HCT116 (cell line): ENCODE results near the gene ADGRD1. TPM values are rescaled to one million over a fixed set of nuclear protein-coding genes. Genes with fewer than 3 reads are reported as not detected.

Source experiments
- ATAC-seq: fragments of 200-7000 bp; cut with Tn5 transposase; 2 replicates; pipeline ENCODE4 v1.9.1; 2020; ENCODE audit warnings: mild to moderate bottlenecking, moderate library complexity
- BruUV-seq: library from RNA; stranded (reverse); fragments of 400-500 nt; replicated peaks from 2 replicates; lab custom pipeline; 2021; lab: Mats Ljungman, UMichigan
- CTCF ChIA-PET: fragments of 300-600 bp; sonication (Branson Sonifier 250); formaldehyde crosslinking; loops from one replicate; lab custom pipeline; 2021; ENCODE audit warnings: antibody characterized with exemption; lab: Charles Lee
- POLR2A ChIA-PET: fragments of 300-600, 350-600 bp; sonication (Branson Sonifier 250); formaldehyde crosslinking; loops from one replicate; lab custom pipeline; 2021; ENCODE audit warnings: antibody characterized with exemption; lab: Charles Lee
- RAD21 ChIA-PET, 2 experiments: fragments of 300-600 bp; sonication (Branson Sonifier 250); formaldehyde crosslinking; loops; one replicate each; lab custom pipeline; 2023; ENCODE audit warnings: low total read pairs in 2 of 2; ENCODE audit not compliant: uncharacterized antibody in 2 of 2, unreplicated experiment in 2 of 2, low non-redundant PET in 1 of 2; lab: Charles Lee
- DNase-seq: peaks from one replicate; pipeline ENCODE4 v3.0.0-alpha.2; 2010; ENCODE audit warnings: low read depth, low spot score
- H2AFZ ChIP-seq: fragments of 200-600 bp; shearing (Covaris generic), sonication (generic); 2 replicates; pipeline ENCODE4 v1.6.1; 2017; ENCODE audit warnings: low read depth, mixed run types, mixed read lengths, antibody characterized with exemption, low read length; ENCODE audit not compliant: poor library complexity, severe bottlenecking
- H3K27ac ChIP-seq: 2 replicates; pipeline ENCODE4 v1.5.1; 2012; ENCODE audit warnings: low read depth, low read length
- H3K27me3 ChIP-seq: fragments of 200-600 bp; sonication (generic); 2 replicates; pipeline ENCODE4 v1.6.1; 2016; ENCODE audit warnings: mixed run types, low read length, mixed read lengths; ENCODE audit not compliant: insufficient read depth
- H3K36me3 ChIP-seq, 2 experiments: fragments of 200-500 bp in 1 of 2; fragments of 200-600 bp in 1 of 2; sonication (Bioruptor generic) in 1 of 2; sonication (generic) in 1 of 2; 2 replicates each; pipeline versions ENCODE4 v1.5.1 to v1.6.1; 2014 to 2016; ENCODE audit warnings: low read length in 2 of 2, inconsistent platforms in 1 of 2, mixed read lengths in 1 of 2, mixed run types in 1 of 2; ENCODE audit not compliant: insufficient read depth in 2 of 2, control insufficient read depth in 1 of 2
- H3K4me1 ChIP-seq, 2 experiments: fragments of 200-600 bp in 1 of 2; sonication (generic) in 1 of 2; 2 replicates each; pipeline versions ENCODE4 v1.5.1 to v1.6.1; 2012 to 2017; ENCODE audit warnings: low read length in 2 of 2, inconsistent platforms in 1 of 2, mild to moderate bottlenecking in 1 of 2, mixed read lengths in 1 of 2, mixed run types in 1 of 2, moderate library complexity in 1 of 2; ENCODE audit not compliant: insufficient read depth in 2 of 2, control insufficient read depth in 1 of 2
- H3K4me2 ChIP-seq: fragments of 200-600 bp; sonication (generic); 2 replicates; pipeline ENCODE4 v1.6.1; 2017; ENCODE audit warnings: mixed run types, low read length, mixed read lengths
- H3K4me3 ChIP-seq, 2 experiments: fragments of 200-600 bp in 1 of 2; sonication (generic) in 1 of 2; replicated peaks in 1 of 2; 2 replicates each; pipeline ENCODE4 v1.5.1; 2011 to 2016; ENCODE audit warnings: low read length in 2 of 2, control low read depth in 1 of 2, low read depth in 1 of 2, mild to moderate bottlenecking in 1 of 2, mixed read lengths in 1 of 2, mixed run types in 1 of 2
- H3K79me2 ChIP-seq: fragments of 200-600 bp; sonication (generic); 2 replicates; pipeline ENCODE4 v1.6.1; 2017; ENCODE audit warnings: mild to moderate bottlenecking, mixed run types, low read length, moderate library complexity, mixed read lengths; ENCODE audit not compliant: insufficient read depth
- H3K9ac ChIP-seq: fragments of 200-600 bp; sonication (generic); 2 replicates; pipeline ENCODE4 v1.6.1; 2016; ENCODE audit warnings: low read length, mixed read lengths
- H3K9me2 ChIP-seq: fragments of 200-600 bp; sonication (generic), shearing (Covaris generic); 2 replicates; pipeline ENCODE4 v1.6.1; 2017; ENCODE audit warnings: mixed run types, mild to moderate bottlenecking, moderate library complexity; ENCODE audit not compliant: insufficient read depth
- H3K9me3 ChIP-seq, 2 experiments: fragments of 200-500 bp in 1 of 2; fragments of 200-600 bp in 1 of 2; sonication (Bioruptor generic) in 1 of 2; sonication (generic) in 1 of 2; 2 replicates each; pipeline ENCODE4 v1.6.1; 2014 to 2017; ENCODE audit warnings: low read length in 2 of 2, mixed read lengths in 2 of 2, inconsistent platforms in 1 of 2, low read depth in 1 of 2, mild to moderate bottlenecking in 1 of 2, mixed run types in 1 of 2, moderate library complexity in 1 of 2; ENCODE audit not compliant: control insufficient read depth in 1 of 2, insufficient read depth in 1 of 2
- H4K20me1 ChIP-seq: fragments of 200-600 bp; sonication (generic), shearing (Covaris generic); 2 replicates; pipeline ENCODE4 v1.6.1; 2017; ENCODE audit warnings: mixed run types, mild to moderate bottlenecking, moderate library complexity; ENCODE audit not compliant: insufficient read depth
- ATF3 ChIP-seq: IDR thresholded peaks from 2 replicates; pipeline ENCODE4 v1.6.1; 2012
- CTCF ChIP-seq, 3 experiments: fragments of 200-600 bp in 1 of 3; sonication (generic) in 1 of 3; IDR thresholded peaks in 2 of 3; conservative IDR thresholded peaks in 1 of 3; 2 replicates each; pipeline ENCODE4 v1.5.1; 2012 to 2017; ENCODE audit warnings: low read depth in 2 of 3, low read length in 2 of 3, antibody characterized with exemption in 1 of 3, borderline replicate concordance in 1 of 3, control low read depth in 1 of 3, mild to moderate bottlenecking in 1 of 3, mixed read lengths in 1 of 3, mixed run types in 1 of 3, moderate library complexity in 1 of 3; ENCODE audit not compliant: insufficient read depth in 1 of 3
- ELF1 ChIP-seq: IDR thresholded peaks from 2 replicates; pipeline ENCODE4 v1.6.1; 2012; ENCODE audit warnings: low read depth, borderline replicate concordance
- EZH2 ChIP-seq: fragments of 200-600 bp; sonication (generic); IDR thresholded peaks from 2 replicates; pipeline ENCODE4 v1.6.1; 2017; ENCODE audit warnings: antibody characterized with exemption, mixed run types
- EZH2phosphoT487 ChIP-seq: fragments of 200-600 bp; IDR thresholded peaks from 2 replicates; pipeline ENCODE4 v1.6.1; 2018; ENCODE audit warnings: antibody characterized with exemption, borderline replicate concordance
- FOSL1 ChIP-seq: IDR thresholded peaks from 2 replicates; pipeline ENCODE4 v1.6.1; 2012; ENCODE audit warnings: low read depth
- MAX ChIP-seq: IDR thresholded peaks from 2 replicates; pipeline ENCODE4 v1.6.1; 2012
- RAD21 ChIP-seq: IDR thresholded peaks from 2 replicates; pipeline ENCODE4 v1.6.1; 2012; ENCODE audit warnings: low read depth, mild to moderate bottlenecking
- REST ChIP-seq: IDR thresholded peaks from 2 replicates; pipeline ENCODE4 v1.6.1; 2012; ENCODE audit warnings: low read depth
- SP1 ChIP-seq: IDR thresholded peaks from 2 replicates; pipeline ENCODE4 v1.6.1; 2012; ENCODE audit warnings: low read depth
- SRF ChIP-seq: IDR thresholded peaks from 2 replicates; pipeline ENCODE4 v1.6.1; 2012; ENCODE audit warnings: low read depth
- TCF7L2 ChIP-seq: IDR thresholded peaks from 2 replicates; pipeline ENCODE4 v1.7.0; 2011; ENCODE audit warnings: borderline replicate concordance, inconsistent platforms; ENCODE audit not compliant: insufficient read depth, insufficient read length; ENCODE audit errors: extremely low read depth
- ZFX ChIP-seq: fragments of 450-650 bp; IDR thresholded peaks from 2 replicates; pipeline ENCODE4 v1.6.1; 2017
- intact Hi-C: fragments of 100-400 bp; cut with micrococcal nuclease; formaldehyde crosslinking; loops from 2 replicates; pipeline ENCODE4 v1.10.0; 2022
- total RNA-seq: library from RNA; stranded (reverse); gene quantifications from one replicate; pipeline ENCODE4 v1.2.1, GENCODE V29; 2021; ENCODE audit not compliant: unreplicated experiment

Gene ADGRD1
- total RNA-seq, 1 experiment from 2014 or later, result 0.44 TPM

GRCh38 chr12:131044760-131045381, 91.2 kb downstream of the ADGRD1 start:
- Histone ChIP-seq H3K9ac (no peak overlapping the region), H3K36me3 (no peaks in the 10 kb centered on the region), H3K4me3 (no peak overlapping the region), H3K9me2 (no peaks in the 10 kb centered on the region), H3K4me1 (no peaks in the 10 kb centered on the region), H3K9me3 (no peaks in the 10 kb centered on the region), H3K4me2 (no peak overlapping the region), H3K79me2 (no peaks in the 10 kb centered on the region), H3K27me3 (no peaks in the 10 kb centered on the region), H4K20me1 (no peaks in the 10 kb centered on the region), H2AFZ (no peak overlapping the region), H3K27ac (no peak overlapping the region)
- no TSS peak for BruUV-seq
- ChIA-PET CTCF (no interaction called here), POLR2A (no interaction called here), RAD21 (no interaction called here)
- intact Hi-C loops, result no loop called here
- DNase-seq (no peak), ATAC-seq (no peak)
- TF ChIP-seq MAX (no peak), CTCF (IDR thresholded peaks at IDR 0.05 in 2 of 3, conservative IDR thresholded peaks at IDR 0.05 in 1 of 3; ENCODE audit: borderline replicate concordance in 1 of 3, insufficient read depth in 1 of 3, low read depth in 2 of 3, low read length in 2 of 3) (no peak), FOSL1 (no peak), ELF1 (no peak)

- Histone ChIP-seq H3K4me2 (no peak overlapping the region), H2AFZ (no peak overlapping the region), H3K4me3 (no peak overlapping the region), H3K79me2 (no peaks in the 10 kb centered on the region), H3K4me1 (no peaks in the 10 kb centered on the region), H3K9me2 (no peaks in the 10 kb centered on the region), H4K20me1 (no peaks in the 10 kb centered on the region), H3K9me3 (no peaks in the 10 kb centered on the region), H3K36me3 (no peaks in the 10 kb centered on the region), H3K27me3 (no peaks in the 10 kb centered on the region), H3K27ac (no peak overlapping the region), H3K9ac (no peak overlapping the region)
- no TSS peak for BruUV-seq
- DNase-seq (no peak), ATAC-seq (no peak)
- POLR2A ChIA-PET, result no interaction called here
- intact Hi-C loops, result no loop called here
- RAD21 ChIA-PET, result no interaction called here
- CTCF ChIA-PET, result no interaction called here
- TF ChIP-seq TCF7L2 (no peak), EZH2phosphoT487 (no peak), ATF3 (no peak), RAD21 (no peak), REST (no peak), EZH2 (no peak), SRF (no peak), FOSL1 (no peak), ZFX (no peak), SP1 (no peak)
These were observed 92.2 kb downstream of the ADGRD1 start for GRCh38 chr12:131045705-131046460.
